Inflammatory macrophage (primary cell): ENCODE results near the gene MTUS2.

Experiments
- DNase-seq, 2 donors: peaks; one replicate each; pipeline ENCODE4 v3.0.0-alpha.2; 2020 to 2022

Gene MTUS2

DNA sequence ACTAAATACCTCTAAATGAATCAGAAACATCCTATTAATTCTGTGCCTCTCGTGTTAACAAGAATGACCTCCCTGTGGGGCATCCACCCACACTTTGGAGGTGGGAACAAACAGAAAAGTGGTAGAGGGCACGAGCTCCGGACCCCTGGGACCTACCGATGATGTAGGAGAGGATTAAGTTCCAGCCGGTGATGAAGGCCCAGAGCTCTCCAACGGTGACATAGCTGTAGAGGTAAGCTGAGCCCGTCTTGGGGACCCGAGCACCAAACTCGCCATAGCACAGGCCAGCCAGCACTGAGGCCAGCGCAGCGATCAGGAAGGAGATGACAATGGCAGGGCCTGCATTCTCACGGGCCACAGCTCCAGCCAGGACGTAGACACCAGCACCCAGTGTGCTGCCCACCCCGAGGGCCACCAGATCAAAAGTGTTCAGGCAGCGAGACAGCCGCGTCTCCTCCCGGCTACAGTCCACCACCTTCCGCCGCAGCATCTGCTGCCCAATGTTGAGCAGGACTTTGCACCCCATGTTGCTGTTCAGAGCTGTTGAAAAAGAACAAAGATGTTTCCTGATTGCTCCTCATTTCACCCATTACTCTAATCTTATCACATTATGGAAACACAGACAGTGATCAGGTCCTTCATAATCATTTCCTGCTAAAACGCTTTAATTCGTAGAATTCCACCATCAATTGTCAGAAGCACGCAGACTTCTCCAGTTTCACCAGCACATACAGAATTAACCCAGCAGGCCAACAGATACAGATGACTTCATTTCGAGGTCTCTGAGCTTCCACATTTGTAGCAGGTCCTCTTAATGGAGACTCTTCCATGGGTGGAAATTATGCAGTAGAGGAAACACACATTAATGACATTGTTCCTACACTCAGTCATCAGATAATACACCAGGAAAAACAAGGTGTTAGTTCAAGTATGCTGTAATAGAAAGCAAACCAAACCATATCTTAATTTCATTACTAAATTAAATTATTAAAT, 715.8 kb downstream of the MTUS2 start:
- DNase-seq, result no peak

DNA sequence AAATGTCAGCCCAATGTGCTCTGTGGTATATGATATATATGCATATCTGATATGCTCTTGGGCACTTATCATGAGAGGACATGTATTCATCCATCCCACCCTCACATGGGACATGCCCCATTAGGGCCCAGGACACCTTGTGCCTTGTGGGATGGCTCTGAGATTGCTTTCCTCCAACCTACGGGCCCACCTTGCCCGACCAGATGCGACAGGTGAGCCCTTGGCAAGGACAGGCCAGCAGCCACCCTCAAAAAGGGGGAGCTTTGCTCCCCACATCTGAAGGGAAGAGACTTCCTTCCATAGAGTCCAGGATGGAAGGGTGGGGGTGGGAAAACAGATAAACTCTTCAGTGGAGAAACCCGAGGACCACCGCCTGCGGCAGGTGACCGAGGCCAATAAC, 716.7 kb downstream of the MTUS2 start:
- no peak for DNase-seq

DNA sequence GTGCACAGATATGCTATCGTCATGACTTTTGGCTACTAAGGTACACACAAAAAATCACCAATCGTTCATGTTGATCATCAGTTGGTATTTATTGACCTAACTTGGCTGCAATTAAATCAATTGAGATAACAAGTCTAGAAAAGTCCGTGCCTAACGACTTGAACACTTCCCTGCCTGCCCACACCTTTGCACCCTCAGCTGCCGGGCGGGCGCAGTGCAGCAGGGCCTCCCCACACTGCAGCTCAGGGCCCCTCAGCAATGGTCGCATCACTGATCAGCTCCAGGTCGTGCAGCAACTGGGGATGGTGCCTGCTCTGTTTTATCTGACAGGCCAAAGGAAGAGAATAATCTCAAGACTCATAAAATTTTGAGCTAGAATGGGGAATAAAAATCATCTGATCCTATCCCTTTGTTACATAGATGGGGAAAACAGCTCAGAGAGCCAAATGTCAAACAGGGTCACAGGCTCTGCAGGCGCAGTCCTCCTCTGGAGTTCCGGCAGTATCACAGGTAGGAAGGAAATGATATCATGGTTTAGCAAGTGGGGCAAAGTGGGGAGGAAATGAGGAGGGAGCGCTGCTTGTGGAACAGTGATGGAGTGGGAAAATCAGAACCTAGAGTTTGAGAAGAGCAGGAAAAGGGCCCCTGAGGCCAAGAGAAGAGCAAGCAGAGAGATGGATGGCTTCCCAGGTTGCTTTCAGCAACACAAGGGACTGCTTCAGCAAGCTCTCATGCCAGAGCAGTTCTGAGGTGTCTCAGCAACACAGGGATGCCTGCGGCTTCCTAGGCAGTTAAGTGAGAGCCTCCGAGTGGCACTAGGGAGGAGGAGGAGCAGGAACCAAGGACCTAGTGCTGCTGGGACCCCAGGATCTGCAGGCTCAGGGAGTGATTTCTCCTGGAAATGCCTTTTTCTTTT, 717.9 kb downstream of the MTUS2 start:
- DNase-seq, result no peak

DNA sequence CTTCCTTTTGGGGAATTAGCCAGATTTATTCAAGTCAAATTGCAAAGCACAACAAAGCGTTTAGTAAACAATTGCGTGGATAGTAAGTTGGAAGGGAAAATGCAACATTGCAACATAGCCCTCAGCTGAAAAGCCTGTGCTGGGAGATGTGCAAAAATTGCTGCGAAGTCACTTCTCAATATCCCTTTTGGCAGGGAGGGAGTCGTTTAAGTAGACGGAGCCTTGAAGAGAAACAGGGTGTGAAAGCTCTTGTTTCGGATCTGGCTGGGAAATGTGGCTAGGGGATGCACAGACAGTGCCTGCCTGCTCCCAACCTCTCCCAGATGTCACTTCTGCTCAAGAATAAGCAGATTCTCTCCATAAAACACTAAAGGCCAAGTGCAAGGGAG, 718.5 kb downstream of the MTUS2 start:
- DNase-seq, result no peak

DNA sequence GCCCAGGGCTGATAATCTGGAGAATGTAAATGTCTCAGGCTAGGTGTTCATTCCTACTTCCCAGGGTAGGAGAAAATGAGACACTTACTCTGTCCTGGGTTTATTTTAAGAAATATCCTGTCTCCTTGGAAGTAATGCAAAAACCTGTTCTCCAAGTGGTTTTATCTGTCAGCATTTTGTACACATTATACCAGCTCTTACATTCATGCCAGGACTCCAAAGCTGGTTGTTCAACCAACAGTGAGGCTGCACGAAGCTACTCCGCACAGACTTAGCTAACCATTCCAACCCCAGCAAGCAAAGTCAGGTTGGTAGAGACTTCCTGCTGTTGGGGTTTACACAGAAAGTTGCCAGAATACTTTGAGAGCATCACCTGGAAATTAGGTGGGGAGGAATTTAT, 719.7 kb downstream of the MTUS2 start:
- no peak for DNase-seq

DNA sequence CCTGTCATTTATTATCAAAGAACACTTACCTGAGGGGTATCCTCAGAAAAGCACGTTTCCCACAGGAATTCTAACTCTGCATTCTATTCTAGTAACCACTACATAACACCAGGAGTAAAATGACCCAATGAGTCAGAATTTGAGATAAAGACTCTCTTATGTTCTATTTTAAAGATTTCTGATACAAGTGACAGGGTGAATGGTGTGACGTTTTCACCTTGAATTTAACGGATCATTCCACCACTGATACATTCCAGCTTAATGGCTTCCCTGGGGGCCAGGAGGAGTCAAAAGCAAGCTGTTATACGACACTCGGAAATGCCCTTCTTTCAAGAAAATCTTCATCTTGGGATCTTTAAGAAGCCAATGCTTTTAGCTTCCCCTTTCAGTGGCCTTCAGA, 720.2 kb downstream of the MTUS2 start:
- no peak for DNase-seq

DNA sequence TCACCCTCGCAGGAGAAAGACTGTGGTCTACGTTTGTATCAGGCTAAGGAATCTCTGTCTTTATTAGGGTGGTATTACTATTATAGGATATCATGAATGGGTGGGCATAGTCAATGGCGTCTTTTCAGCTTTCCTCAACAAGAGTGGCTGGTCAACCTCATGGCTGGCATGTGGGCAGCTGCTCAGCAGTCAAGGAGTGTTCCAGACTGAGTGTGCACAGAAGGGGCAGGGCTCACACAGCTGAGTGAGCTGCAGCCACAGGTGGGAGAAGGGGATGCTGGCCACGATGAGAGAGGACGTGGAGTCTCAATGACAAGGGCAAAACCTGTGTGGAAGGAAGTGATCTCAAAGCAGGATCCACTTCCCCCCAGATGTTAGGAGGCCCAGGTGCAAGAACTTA, 720.7 kb downstream of the MTUS2 start:
- no peak for DNase-seq

DNA sequence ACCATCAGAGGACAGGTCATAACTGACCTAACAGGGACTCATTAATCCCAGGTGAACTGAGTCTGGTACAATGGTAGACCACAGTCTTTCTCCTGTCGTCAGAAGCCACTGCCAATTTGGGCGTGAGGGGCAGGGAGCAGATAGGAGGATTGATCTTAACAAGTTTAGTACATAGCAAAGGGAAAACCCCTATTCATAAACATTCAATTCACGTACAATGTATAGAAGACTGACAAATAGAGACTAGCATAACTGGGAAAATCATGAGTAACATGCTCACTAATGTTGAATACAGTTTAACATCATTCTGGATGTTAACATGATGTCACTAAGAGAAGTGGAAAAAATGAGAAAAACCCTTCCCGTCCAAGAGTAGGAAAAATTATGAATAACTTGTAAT, 721.3 kb downstream of the MTUS2 start:
- DNase-seq, result no peak

DNA sequence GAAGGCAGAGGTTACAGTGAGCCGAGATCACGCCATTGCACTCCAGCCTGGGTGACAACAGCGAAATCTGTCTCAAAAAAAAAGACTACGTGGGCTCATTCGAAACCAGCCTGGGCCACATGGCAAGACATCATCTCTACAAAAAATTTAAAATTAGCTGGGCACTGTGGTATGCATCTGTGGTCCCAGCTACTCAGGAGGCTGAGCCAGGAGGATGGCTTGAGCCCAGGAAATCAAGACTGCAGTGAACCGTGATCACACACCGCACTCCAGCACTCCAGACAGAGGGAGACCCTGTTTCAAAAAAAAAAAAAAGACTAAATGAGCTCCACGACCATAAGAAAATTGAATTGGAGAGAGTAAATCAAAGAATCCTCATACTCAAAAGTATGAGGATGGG, 722.2 kb downstream of the MTUS2 start:
- DNase-seq, result no peak

DNA sequence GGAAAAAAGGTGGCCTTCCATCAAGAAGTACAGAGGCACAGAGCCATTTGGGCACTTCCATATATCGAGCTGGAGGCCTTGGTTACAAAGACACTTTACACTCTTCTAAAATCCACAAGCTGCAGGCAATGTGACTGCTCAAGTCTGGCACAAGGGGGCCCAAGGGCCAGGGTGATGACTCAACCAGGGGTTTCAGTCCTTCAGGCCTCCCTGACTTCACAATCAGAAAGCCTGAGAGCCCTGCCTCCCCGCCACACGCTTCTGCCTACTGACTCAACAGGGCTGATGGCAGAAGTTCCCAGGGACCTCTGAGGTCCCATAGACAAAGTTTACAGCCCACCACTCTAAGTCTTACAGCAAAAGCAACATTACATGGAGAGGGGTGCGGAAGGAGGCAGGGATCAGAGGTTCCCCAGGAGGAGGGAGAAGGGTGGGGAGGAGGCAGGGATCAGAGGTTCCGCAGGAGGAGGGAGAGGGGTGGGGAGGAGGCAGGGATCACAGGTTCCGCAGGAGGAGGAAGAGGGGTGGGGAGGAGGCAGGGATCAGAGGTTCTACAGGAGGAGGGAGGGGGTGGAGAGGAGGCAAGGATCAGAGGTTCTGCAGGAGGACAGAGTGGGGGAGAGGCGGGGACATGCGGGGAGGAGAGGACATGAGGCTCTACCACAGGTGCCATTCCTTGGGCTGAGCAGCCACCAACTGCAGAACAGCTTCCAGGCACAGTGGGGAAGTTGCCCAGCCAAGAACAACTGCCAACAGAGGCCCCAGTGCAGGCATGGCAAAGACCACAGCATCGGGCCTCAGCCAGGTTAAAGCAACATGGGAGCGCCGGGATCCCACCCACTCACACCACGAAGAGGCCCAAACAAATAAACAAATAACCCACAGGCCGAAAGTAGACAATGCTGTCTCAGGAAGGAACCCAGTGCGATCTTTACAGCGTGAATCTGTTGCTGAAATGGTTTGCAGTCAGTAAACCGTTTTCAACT, 723.4 kb downstream of the MTUS2 start:
- peak in 1 of 2 donors; percentile 15 for DNase-seq

DNA sequence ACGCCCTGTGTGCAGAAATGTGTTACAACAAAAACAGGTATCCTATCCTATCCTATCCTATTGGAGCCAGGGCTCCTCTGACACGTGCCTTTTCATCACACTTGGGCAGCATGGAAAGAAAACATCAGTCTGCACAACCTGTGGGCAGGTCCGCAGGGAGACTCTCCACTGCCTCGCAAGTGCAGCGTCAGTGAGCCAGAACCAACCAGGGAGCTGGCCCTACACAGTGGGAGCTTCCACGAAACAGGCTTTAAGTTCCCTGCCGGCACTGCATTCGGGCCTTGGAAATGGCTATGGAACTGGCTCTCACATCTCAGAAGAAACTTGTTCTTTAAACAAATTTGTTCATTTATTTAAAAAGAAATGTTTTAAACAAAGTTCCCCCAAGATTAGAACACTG, 725.8 kb downstream of the MTUS2 start:
- no peak for DNase-seq

DNA sequence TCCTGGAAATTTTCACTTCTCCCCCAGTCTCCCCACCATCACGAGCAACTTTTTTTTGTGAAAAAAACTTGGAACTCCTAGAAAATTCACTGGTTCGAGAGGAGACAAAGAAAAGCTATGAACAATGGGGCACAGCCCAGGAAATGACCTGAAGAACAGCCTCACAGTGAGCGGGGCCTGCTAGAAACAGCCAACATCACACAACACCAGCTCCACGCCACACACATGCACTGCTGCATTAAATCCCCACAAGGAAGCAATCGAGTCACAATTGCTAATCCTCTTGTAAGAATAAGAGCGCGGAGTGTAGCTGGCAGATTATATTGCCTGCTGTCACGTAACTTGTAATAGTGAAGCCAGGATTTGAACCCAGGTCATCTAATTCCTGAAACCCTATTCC, 726.5 kb downstream of the MTUS2 start:
- no peak for DNase-seq

DNA sequence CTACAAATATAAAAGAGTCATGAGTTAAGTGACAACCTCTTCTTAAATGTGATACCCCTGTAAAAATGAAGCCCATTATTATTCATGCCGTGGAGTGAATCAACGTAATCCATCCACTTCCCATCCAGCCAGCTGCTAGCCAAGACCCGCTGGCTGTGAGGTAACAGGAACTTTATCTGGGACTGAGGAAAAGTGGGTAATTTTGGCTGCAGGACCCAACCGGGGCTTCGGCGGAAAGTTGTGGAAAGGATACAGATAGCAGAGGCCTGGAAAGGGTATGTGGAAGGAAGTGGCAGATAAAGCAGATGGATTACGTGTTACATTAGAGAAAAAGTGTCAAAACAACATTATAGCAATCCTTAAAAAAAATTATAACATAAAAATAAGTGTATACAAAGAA, 727.0 kb downstream of the MTUS2 start:
- DNase-seq, result no peak

DNA sequence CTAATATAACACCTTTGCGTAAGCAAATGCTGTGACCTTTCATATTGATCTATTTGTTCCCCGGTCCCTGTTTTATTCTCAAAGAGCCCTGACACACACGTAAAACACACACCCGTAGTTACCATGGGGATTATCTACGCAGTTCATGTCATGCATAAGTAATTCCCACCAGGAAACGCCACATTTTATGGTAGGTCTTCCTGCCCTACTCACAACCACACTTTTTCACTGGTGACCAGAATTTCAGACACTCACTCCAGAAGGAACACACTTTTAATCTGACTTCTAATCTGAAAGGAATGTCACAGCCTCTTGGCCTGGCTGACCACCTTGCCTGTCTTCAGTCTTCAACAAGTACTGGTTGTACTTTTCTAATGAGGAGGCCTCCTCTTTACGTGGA, 728.6 kb downstream of the MTUS2 start:
- no peak for DNase-seq

DNA sequence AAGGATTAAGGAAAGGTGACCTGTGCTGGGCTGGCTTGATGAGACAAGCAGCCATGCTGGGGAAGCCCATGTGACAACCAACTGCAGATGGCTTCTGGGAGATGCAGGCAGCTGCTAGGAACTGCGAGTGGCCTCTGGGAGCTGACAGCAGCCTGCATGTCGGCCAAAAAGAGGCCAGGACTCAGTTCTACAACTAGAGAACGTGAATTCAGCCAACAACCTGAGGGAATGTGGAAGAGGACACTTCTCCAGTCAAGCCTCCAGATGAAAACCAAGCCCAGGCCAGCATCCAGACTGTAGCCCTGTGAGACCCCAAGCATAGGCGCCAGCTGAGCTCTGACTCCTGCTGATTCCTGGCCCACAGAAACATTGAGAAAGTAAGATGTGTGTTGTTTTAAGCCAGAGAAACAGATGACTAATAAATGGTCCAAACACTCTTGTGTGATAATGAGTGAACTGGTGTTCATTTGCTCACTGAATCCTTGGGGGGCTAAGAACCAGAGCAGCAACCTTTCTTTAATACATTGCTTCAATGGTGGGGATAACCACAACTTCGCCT, 730.4 kb downstream of the MTUS2 start:
- DNase-seq, result no peak

DNA sequence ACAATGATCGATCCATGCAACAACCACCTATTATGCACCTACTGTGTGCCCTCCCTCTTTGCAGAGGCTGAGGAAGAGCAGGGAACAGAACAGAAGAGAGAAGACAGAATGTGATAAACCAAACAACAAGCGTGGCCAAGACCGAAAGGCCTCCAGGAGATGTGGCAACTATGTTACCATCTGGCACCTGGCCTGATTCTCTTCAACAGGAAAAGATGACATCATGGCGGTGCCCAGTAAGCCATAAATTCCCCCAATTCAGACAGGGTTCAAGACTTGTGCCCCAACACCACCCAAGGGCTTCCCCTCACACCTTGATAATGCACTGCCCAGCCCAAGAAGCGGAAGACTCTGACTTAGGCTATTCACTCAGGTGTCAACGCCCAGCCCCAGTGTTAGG, 731.1 kb downstream of the MTUS2 start:
- no peak for DNase-seq
